ENCODE measurements around the gene SLCO2A1.

DNA sequence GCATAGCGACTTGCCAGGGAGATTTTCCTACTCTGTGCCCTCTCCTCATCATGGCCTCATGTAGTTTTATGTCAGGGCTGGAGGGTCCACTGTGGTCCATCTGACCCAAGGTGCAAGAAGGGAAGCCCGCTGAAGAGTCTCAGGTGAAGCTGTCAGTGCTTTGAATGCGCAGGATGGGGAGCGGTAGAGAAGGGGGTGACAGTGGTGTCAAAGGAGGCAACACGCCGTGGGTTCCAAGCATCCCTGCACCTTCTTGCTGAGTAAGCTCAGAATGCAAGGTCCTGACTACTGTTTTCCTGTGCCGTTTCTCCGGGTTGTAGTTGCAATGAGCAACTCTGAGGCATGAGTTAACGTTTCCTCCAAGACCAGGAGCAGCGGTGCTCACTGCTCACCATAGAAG, 89.2 kb downstream of the SLCO2A1 start:
- no peak for TF ChIP-seq TARDBP (IDR thresholded peaks at IDR 0.05)
- no peak for TF ChIP-seq ARNT (IDR thresholded peaks at IDR 0.05)
- no peak for TF ChIP-seq SP1 (IDR thresholded peaks at IDR 0.05)
- no peak for TF ChIP-seq FOXA1 (IDR thresholded peaks at IDR 0.05)
- TF ChIP-seq ELF4 (IDR thresholded peaks at IDR 0.05) = no peak
- TF ChIP-seq HDGF (IDR thresholded peaks at IDR 0.05; ENCODE audit: borderline replicate concordance) = no peak

Measured in HEK293T (cell line).